HAP-1 (cell line): ENCODE measurements around the gene GH1.
A peak's percentile ranks its signal among the peaks of the same experiment; 100 is the strongest.
"Not testable (repeated sequence)": the region's sequence is repeated elsewhere in the genome, so short reads cannot be mapped to it uniquely, and the experiment has no call there.

ENCODE experiments used
- DNase-seq, 2 experiments: peaks; one replicate each; pipeline ENCODE4 v3.0.0-alpha.2; 2016 to 2020; ENCODE audit warnings: low spot score in 2 of 2
- H3K27me3 ChIP-seq: fragments of 250-450 bp; sonication (Bioruptor Pico); 2 replicates; pipeline ENCODE4 v1.5.1; 2020; ENCODE audit warnings: low read depth, mild to moderate bottlenecking, moderate library complexity
- H3K36me3 ChIP-seq: fragments of 250-450 bp; sonication (Bioruptor Pico); replicated peaks from 2 replicates; pipeline ENCODE4 v1.5.1; 2020; ENCODE audit warnings: mild to moderate bottlenecking
- H3K4me1 ChIP-seq: fragments of 250-450 bp; sonication (Bioruptor Pico); 2 replicates; pipeline ENCODE4 v1.5.1; 2020; ENCODE audit warnings: mild to moderate bottlenecking
- H3K4me3 ChIP-seq: fragments of 250-450 bp; sonication (Bioruptor Pico); 2 replicates; pipeline ENCODE4 v1.5.1; 2020; ENCODE audit warnings: mild to moderate bottlenecking, moderate library complexity
- H3K9me3 ChIP-seq: fragments of 250-450 bp; sonication (Bioruptor Pico); 2 replicates; pipeline ENCODE4 v1.5.1; 2020; ENCODE audit warnings: mild to moderate bottlenecking, moderate library complexity
- in situ Hi-C: fragments of 300-500 bp; cut with MboI; formaldehyde crosslinking; loops from 3 replicates; pipeline ENCODE4 v1.14.3; 2020; ENCODE audit warnings: low sequenced_read_pairs, inconsistent platforms, mixed read lengths

Gene GH1

GRCh38 chr17:63911041-63911635 is 7.5 kb downstream of the GH1 start, which contains the start of gene CSHL1:
Gene CSHL1, minus strand, starts transcription at chr17:63911258. Its CDS starts 62 bp downstream, at chr17:63911196.
- H3K4me3 ChIP-seq, result no peak within 1 kb of the TSS
- no peaks in the 10 kb centered on the region for H3K36me3 ChIP-seq
- no peaks in the 10 kb centered on the region; the same call in 1 of the 2 replicates for H3K27me3 ChIP-seq
- no peaks in the 10 kb centered on the region for H3K4me1 ChIP-seq
- DNase-seq, result no peak
- H3K9me3 ChIP-seq, result no peaks in the 10 kb centered on the region
- in situ Hi-C loops, result loop anchor here (25.0 kb wide), 1 partner anchor 376 kb away; no protein-coding TSS in a partner anchor

- no peak overlapping the region for H3K4me3 ChIP-seq
- H3K9me3 ChIP-seq, result no peaks in the 10 kb centered on the region
- H3K27me3 ChIP-seq, result no peaks in the 10 kb centered on the region; the same call in 1 of the 2 replicates
- in situ Hi-C loops, result loop anchor here (25.0 kb wide), 1 partner anchor 377 kb away; no protein-coding TSS in a partner anchor
- DNase-seq, result no peak
- no peaks in the 10 kb centered on the region for H3K36me3 ChIP-seq
- no peaks in the 10 kb centered on the region for H3K4me1 ChIP-seq
Observed at GRCh38 chr17:63910096-63910495, 8.5 kb downstream of the GH1 start.

GRCh38 chr17:63909586-63909985 is 9.1 kb downstream of the GH1 start:
- not testable (repeated sequence) for DNase-seq, H3K4me3 ChIP-seq, H3K4me1 ChIP-seq, H3K36me3 ChIP-seq, H3K9me3 ChIP-seq, H3K27me3 ChIP-seq
- in situ Hi-C loops, result loop anchor here (25.0 kb wide), 1 partner anchor 378 kb away; no protein-coding TSS in a partner anchor

- in situ Hi-C loops, result loop anchor here (25.0 kb wide), 1 partner anchor 380 kb away; no protein-coding TSS in a partner anchor
- H3K9me3 ChIP-seq, H3K4me1 ChIP-seq, H3K36me3 ChIP-seq, H3K27me3 ChIP-seq, H3K4me3 ChIP-seq: not testable (repeated sequence)
- peak in 1 of 2 experiments; percentile 49 for DNase-seq
Observed at GRCh38 chr17:63907161-63907778, 11.4 kb downstream of the GH1 start.

GRCh38 chr17:63904796-63905195 is 13.8 kb downstream of the GH1 start:
- not testable (repeated sequence) for DNase-seq, H3K27me3 ChIP-seq, H3K4me3 ChIP-seq, H3K4me1 ChIP-seq, H3K36me3 ChIP-seq, H3K9me3 ChIP-seq
- in situ Hi-C loops, result loop anchor here (25.0 kb wide), 1 partner anchor 383 kb away; no protein-coding TSS in a partner anchor

- peak in 1 of 2 experiments; percentile 51 for DNase-seq
- in situ Hi-C loops, result loop anchor here (25.0 kb wide), 1 partner anchor 384 kb away; no protein-coding TSS in a partner anchor
Observed at GRCh38 chr17:63903787-63904201, 14.8 kb downstream of the GH1 start.

GRCh38 chr17:63901971-63902370 is 16.7 kb downstream of the GH1 start:
- in situ Hi-C loops, result loop anchor here (25.0 kb wide), 1 partner anchor 385 kb away; no protein-coding TSS in a partner anchor
- H3K4me1 ChIP-seq, H3K36me3 ChIP-seq, H3K27me3 ChIP-seq, DNase-seq, H3K9me3 ChIP-seq, H3K4me3 ChIP-seq: not testable (repeated sequence)

More at GRCh38 chr17:63903787-63904201, 14.8 kb downstream of the GH1 start:
- not testable (repeated sequence) for H3K36me3 ChIP-seq, H3K9me3 ChIP-seq, H3K4me3 ChIP-seq, H3K4me1 ChIP-seq, H3K27me3 ChIP-seq

GRCh38 chr17:63898899-63899798 is 19.5 kb downstream of the GH1 start:
- H3K4me3 ChIP-seq, H3K9me3 ChIP-seq, DNase-seq, H3K4me1 ChIP-seq, H3K27me3 ChIP-seq, H3K36me3 ChIP-seq, in situ Hi-C loops: not testable (repeated sequence)

GRCh38 chr17:63896524-63897354 is 21.9 kb downstream of the GH1 start, which contains the start of gene CSH1:
Gene CSH1, minus strand, starts transcription at chr17:63896574. Its CDS starts 63 bp downstream, at chr17:63896511.
- DNase-seq, H3K4me3 ChIP-seq, H3K9me3 ChIP-seq, H3K36me3 ChIP-seq, H3K4me1 ChIP-seq, in situ Hi-C loops: not testable (repeated sequence)
- H3K27me3 ChIP-seq, result peaks cover 12% of the 10 kb centered on the region

GRCh38 chr17:63894821-63895220 is 23.8 kb downstream of the GH1 start:
- H3K9me3 ChIP-seq, in situ Hi-C loops, DNase-seq, H3K4me3 ChIP-seq, H3K4me1 ChIP-seq, H3K36me3 ChIP-seq: not testable (repeated sequence)
- peaks cover 12% of the 10 kb centered on the region for H3K27me3 ChIP-seq

- H3K4me1 ChIP-seq, H3K4me3 ChIP-seq, H3K36me3 ChIP-seq, in situ Hi-C loops, DNase-seq, H3K9me3 ChIP-seq: not testable (repeated sequence)
- peaks cover 12% of the 10 kb centered on the region for H3K27me3 ChIP-seq
Observed at GRCh38 chr17:63894021-63894420, 24.6 kb downstream of the GH1 start.

GRCh38 chr17:63892316-63893037 is 26.2 kb downstream of the GH1 start:
- H3K27me3 ChIP-seq, result peaks cover 12% of the 10 kb centered on the region
- H3K36me3 ChIP-seq, H3K9me3 ChIP-seq, H3K4me3 ChIP-seq, H3K4me1 ChIP-seq, in situ Hi-C loops: not testable (repeated sequence)
- DNase-seq, result peak in 1 of 2 experiments; percentile 35
